GM21723 (cell line): Measurements from ENCODE around the gene DRAXIN.
"Not testable (repeated sequence)": the region's sequence is repeated elsewhere in the genome, so short reads cannot be mapped to it uniquely, and the experiment has no call there.

Source experiments
- ATAC-seq: cut with Tn5 transposase; IDR thresholded peaks from one replicate; pipeline ENCODE4 v1.9.1; 2021; ENCODE audit warnings: mild to moderate bottlenecking, moderate library complexity; ENCODE audit not compliant: unreplicated experiment

Gene DRAXIN, protein sequence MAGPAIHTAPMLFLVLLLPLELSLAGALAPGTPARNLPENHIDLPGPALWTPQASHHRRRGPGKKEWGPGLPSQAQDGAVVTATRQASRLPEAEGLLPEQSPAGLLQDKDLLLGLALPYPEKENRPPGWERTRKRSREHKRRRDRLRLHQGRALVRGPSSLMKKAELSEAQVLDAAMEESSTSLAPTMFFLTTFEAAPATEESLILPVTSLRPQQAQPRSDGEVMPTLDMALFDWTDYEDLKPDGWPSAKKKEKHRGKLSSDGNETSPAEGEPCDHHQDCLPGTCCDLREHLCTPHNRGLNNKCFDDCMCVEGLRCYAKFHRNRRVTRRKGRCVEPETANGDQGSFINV

GRCh38 chr1:11691302-11691914, at the start of gene DRAXIN:
TSS of gene DRAXIN (plus strand) at chr1:11691710. CDS start at chr1:11706259, 14,549 bp downstream.
- ATAC-seq, result no peak

GRCh38 chr1:11641776-11642305, 49.7 kb upstream of the DRAXIN start:
- ATAC-seq, result no peak

GRCh38 chr1:11642418-11643017, 49.0 kb upstream of the DRAXIN start:
- ATAC-seq, result not testable (repeated sequence)

DNA sequence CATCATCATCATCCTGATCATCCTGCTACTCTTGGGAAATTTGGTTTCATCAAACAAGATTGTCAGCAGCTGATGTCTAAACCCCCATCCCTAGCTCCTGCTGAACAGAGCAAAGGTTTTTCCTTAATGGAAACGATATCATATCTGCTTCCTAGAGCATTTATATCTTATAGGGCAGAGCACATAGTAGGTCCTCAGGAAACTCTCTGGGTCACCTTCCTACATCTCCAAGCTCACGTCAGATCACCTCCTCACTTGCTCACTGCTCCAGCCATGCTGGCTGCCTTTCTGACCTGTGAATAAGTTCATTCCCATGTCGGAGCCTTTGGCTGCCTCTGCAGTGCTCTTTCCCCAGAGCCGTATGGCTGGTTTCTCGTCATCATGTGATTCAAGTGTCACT, 47.7 kb upstream of the DRAXIN start:
- ATAC-seq, result no peak

DNA sequence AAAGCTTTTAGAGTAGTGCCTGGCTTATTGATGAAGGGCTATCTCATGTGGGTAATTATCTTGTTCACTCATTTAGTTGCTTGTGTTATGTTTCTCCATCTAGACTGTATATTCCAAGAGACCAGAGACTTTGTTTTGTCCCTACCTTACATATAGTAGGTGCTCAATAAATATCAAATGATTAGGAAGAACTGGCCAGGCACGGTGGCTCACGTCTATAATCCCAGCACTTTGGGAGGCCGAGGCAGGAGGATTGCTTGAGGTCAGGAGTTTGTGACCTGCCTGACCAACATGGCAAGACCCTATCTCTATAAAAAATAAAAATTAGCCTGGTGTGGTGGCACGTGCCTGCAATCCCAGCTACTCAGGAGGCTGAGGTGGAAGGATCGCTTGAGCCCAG, 46.2 kb upstream of the DRAXIN start:
- ATAC-seq, result no peak

GRCh38 chr1:11645670-11646265, 45.7 kb upstream of the DRAXIN start:
- ATAC-seq, result no peak

DNA sequence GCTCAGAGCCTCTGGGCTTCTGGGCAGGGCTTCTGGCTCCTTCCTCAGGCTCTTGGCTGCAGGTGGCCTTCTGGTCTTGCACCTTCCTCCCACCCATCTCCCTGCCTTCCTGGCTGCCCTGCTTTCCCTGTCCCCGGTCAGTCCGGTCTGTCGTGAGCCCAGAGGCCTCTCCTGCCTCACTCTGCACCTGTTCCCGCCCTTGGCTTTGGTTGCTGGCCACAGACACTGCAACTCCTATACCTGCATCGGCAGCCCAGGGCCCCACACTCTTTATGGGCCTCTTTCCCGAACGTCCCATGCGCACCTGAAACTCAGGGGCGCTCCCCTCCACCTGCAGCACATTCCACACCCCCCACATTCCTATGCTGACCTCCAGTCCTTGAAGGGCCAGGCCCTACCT, 45.2 kb upstream of the DRAXIN start:
- ATAC-seq, result no peak

- ATAC-seq, result no peak
These were observed 44.2 kb upstream of the DRAXIN start for GRCh38 chr1:11647333-11647732.

DNA sequence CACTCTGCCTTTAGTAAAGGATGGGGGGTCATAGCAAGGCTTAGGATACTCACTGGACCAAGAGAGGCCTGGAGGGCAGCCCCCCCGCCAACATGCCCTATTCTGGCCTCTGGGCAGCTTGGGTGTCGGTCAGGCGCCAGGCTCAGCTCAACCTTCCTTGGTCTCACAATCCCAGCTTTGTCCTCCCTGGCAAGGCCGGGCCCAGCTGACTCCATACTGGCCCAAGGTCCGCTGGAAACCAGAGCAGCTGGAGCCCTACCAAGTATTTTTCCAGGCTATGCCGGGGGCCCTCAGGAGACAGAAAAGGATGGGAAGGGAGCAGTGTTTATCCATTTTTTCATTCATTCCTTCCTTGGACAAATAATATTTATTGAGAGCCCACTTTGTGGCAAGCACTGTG, 43.5 kb upstream of the DRAXIN start:
- no peak for ATAC-seq

DNA sequence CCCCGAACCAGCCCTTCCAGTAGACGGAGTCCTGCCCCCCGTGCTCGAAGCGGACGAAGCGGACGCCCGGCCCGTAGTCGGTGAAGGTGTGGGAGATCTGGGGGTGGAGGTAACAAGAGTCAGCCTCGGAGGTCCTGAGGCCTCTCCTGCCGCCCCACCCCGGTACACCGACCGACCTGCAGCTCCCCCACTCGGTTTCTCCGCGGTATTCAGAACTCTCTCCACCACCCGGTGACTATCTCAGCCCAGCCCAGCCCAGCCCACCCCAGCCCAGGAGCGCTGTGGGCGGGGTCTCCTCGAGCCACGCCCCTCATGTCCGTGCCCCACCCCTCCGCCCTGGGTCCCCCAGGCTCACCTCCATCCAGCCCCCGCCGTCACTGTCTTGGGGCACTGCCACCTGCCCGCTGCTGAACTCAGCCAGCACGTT, 42.8 kb upstream of the DRAXIN start:
- ATAC-seq, result no peak

DNA sequence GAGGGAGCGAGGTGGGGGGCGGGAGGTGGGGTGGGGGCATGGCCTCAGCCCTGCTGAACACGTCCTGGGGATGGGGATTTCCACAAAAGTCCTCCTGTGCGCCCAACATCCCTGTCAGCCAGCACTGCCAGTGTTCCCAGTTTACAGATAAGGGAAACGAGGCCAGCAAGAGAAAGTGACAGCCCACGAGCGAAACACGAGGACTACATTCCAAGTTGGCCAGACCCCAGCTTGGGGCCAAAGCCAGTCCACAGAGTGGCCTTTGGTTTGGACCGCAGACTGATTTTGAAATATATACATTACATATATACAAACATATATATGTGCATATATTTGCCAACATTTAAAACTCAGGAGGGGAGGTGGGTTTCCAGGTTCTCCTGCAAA, 42.3 kb upstream of the DRAXIN start:
- no peak for ATAC-seq

GRCh38 chr1:11649624-11650330, 41.7 kb upstream of the DRAXIN start:
- no peak for ATAC-seq

DNA sequence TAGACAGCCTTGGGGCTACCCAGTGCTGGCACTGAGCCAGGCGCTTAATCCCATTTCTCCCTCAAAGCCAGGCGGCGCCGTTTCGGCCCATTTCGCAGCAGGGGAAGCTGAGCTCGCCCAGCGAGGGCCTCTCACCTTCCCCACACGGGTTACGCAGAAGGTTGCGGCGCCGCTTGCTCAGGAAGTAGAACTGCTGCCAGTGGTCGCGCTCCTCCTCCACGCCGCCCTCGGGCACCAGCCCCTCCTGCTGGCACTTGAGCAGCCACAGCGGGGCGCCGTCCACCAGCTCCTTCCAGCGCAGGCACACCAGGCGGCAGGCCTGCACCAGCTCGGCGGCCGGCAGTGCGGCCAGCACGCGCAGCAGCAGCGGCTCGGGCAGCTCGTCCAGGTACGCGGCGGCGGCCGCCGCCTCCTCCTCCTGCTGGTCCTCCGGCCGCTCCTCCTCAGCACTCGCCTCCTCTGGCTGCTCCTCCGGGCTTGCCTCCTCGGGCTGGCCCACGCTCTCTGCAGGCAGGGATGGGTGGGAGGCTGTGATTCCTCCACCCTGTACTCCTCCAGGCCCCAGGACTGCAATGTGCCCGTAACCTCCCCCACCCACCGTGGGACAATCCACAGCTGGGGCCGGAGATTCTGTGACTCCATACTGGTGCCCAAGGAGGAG, 41.0 kb upstream of the DRAXIN start:
- ATAC-seq, result no peak

- no peak for ATAC-seq
These were observed 40.5 kb upstream of the DRAXIN start for GRCh38 chr1:11651017-11651416.

DNA sequence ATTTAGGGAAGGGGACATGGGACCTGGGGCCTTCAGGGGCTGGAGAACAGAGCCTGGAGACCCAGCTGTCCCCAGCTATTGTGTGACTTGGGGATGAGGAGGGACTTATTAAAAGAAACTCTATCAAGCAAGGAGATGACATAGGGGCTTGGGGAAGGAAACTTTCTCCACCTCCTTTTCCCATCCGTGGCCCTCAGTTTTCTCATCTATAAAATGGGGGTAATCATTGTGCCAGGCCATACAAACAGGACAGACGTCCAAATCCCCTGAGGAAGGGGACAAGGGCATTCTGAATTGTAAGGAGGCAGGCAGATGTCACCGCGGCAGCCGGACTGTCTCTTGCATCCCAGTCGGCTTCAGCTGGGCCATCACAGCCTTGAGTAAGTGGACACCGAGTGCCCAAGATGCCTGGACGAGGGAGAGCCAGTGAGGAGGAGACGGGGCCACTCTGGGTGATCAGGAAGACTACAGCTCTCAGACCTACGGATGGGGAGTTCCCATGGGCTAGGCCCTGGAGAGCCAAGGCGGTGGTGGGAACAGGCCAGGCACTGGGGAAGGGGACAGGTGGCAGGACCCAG, 39.2 kb upstream of the DRAXIN start:
- ATAC-seq, result no peak

- ATAC-seq, result no peak
These were observed 38.2 kb upstream of the DRAXIN start for GRCh38 chr1:11653101-11653860.

- ATAC-seq, result no peak
These were observed 37.7 kb upstream of the DRAXIN start for GRCh38 chr1:11653861-11654136.

DNA sequence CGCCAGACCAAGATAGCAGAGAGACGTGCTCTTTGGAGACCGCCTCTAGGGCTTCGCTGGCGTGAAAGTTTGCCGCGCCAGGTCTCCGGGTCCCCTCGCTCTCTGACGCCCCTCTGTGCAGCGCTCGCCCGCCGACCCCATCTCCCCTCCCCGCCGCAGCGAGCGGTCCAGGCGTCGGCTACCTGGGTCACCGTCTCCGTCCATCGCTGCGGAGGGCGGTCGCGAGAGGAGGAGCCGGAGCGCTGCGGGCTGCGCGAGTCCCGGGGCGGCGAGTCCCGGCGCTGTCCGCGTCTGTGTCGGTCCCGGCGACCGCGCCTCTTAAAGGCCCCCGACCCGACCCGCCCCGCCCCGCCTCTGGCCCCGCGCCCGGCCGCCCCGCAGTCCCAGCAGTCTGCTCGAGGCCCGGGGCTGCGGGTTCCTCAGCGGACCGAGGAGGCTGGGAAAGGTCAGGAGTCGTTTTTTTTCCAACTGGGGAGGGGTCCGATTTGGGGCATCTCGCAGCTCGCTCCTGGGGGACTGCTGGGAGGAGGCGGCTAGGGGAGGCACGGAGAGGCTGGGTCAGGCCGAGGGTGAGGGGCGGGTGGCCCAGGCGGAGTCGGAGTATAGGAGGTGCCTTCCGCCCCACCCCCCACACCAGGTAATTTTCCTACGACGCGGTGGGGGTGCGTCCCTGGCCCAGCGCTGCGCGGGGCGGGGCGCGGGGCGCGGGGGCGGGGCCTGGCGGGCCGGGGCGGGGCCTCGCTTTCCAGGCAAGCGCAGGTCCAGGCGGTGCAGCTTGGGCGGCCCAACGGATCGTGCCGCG, 37.2 kb upstream of the DRAXIN start, which contains the start of the genes FBXO2 and FBXO44:
Gene FBXO2, minus strand, starts transcription at position 293 of the 802 bp plus-strand sequence. Its CDS starts 89 bp downstream, at position 204.
Gene FBXO44, plus strand, starts transcription at position 741 of the 802 bp plus-strand sequence. CDS start 959 bp downstream, outside the sequence.
- peak; percentile 75 for ATAC-seq
